GM12878 (cell line): ENCODE measurements around the gene ENTREP3. TPM values are rescaled to one million over a fixed set of nuclear protein-coding genes. Genes with fewer than 3 reads are reported as not detected.

ENCODE experiments used
- BHLHE40 ChIP-seq, 2 experiments: fragments of 450-650 bp in 1 of 2; IDR thresholded peaks; 2 replicates each; pipeline ENCODE4 v1.6.1; 2011 to 2017; ENCODE audit warnings: low read depth in 2 of 2, borderline replicate concordance in 1 of 2, improper control_type of control experiment in 1 of 2, low read length in 1 of 2, mild to moderate bottlenecking in 1 of 2
- CBX3 ChIP-seq: fragments of 200-600 bp; sonication (generic); IDR thresholded peaks from 2 replicates; pipeline ENCODE4 v1.6.1; 2016; ENCODE audit warnings: low read depth, borderline replicate concordance
- CHD2 ChIP-seq: IDR thresholded peaks from 2 replicates; pipeline ENCODE4 v1.6.1; 2011; ENCODE audit warnings: low read depth, low read length, improper control_type of control experiment, borderline replicate concordance
- EED ChIP-seq: sonication (generic); IDR thresholded peaks from 2 replicates; pipeline ENCODE4 v1.6.1; 2016; ENCODE audit warnings: antibody characterized with exemption, low read depth
- HDAC2 ChIP-seq: fragments of 200-600 bp; sonication (generic); IDR thresholded peaks from 2 replicates; pipeline ENCODE4 v1.6.1; 2017
- HDAC6 ChIP-seq: fragments of 200-600 bp; sonication (generic); IDR thresholded peaks from one replicate; pipeline ENCODE4 v1.8.0; 2017; ENCODE audit warnings: antibody characterized with exemption; ENCODE audit not compliant: unreplicated experiment
- IRF4 ChIP-seq: IDR thresholded peaks from 2 replicates; pipeline ENCODE4 v1.6.1; 2011; ENCODE audit warnings: low read depth, low read length
- JUNB ChIP-seq: IDR thresholded peaks from 2 replicates; pipeline ENCODE4 v1.6.1; 2016; ENCODE audit warnings: antibody characterized with exemption, mild to moderate bottlenecking
- MTA3 ChIP-seq: IDR thresholded peaks from 2 replicates; pipeline ENCODE4 v1.6.1; 2012; ENCODE audit warnings: low read length, inconsistent platforms, borderline replicate concordance
- MYC ChIP-seq: IDR thresholded peaks from 2 replicates; pipeline ENCODE4 v1.6.1; 2011; ENCODE audit warnings: mild to moderate bottlenecking, low read length, moderate library complexity, inconsistent platforms; ENCODE audit not compliant: insufficient read depth, insufficient replicate concordance, insufficient read length, severe bottlenecking
- NBN ChIP-seq: fragments of 450-650 bp; IDR thresholded peaks from 2 replicates; pipeline ENCODE4 v1.6.1; 2016
- NR2F1 ChIP-seq: fragments of 450-650 bp; conservative IDR thresholded peaks from 2 replicates; pipeline ENCODE4 v1.6.1; 2017; ENCODE audit warnings: mild to moderate bottlenecking
- RB1 ChIP-seq: fragments of 450-650 bp; formaldehyde crosslinking; IDR thresholded peaks from 2 replicates; pipeline ENCODE4 v1.6.1; 2017; ENCODE audit warnings: mild to moderate bottlenecking, borderline replicate concordance
- RUNX3 ChIP-seq: IDR thresholded peaks from 2 replicates; pipeline ENCODE4 v1.6.1; 2012; ENCODE audit warnings: low read length, inconsistent platforms
- SRF ChIP-seq, 2 experiments: IDR thresholded peaks; 2 replicates each; pipeline ENCODE4 v1.6.1; 2011; ENCODE audit warnings: low read depth in 2 of 2, low read length in 2 of 2, mild to moderate bottlenecking in 1 of 2, moderate library complexity in 1 of 2
- TBL1XR1 ChIP-seq: IDR thresholded peaks from 2 replicates; pipeline ENCODE4 v1.6.1; 2012; ENCODE audit warnings: low read depth, low read length, improper control_type of control experiment
- ZBED1 ChIP-seq: IDR thresholded peaks from 2 replicates; pipeline ENCODE4 v1.6.1; 2016; ENCODE audit warnings: borderline replicate concordance
- ZNF207 ChIP-seq: fragments of 450-650 bp; IDR thresholded peaks from 2 replicates; pipeline ENCODE4 v1.6.1; 2014; ENCODE audit warnings: antibody characterized with exemption, mild to moderate bottlenecking, borderline replicate concordance
- ZNF274 ChIP-seq: IDR thresholded peaks from one replicate; pipeline ENCODE4 v1.8.0; 2011; ENCODE audit not compliant: insufficient read length, insufficient read depth
- polyA plus RNA-seq, 11 experiments: library from polyadenylated mRNA; depleted of rRNA in 4 of 11; unstranded in 6 of 11; stranded (reverse) in 5 of 11; fragments of >200 nt; fragmentation: Nextera tagmentation in 4 of 11; fragmentation: Illumina TruSeq in 1 of 11; extraction: Ambion mirVana in 4 of 11; extraction: Trizol in 1 of 11; gene quantifications; 1 replicate in 1 of 11; 2 replicates in 10 of 11; pipeline versions ENCODE4 v1.2.1 to v1.2.3, GENCODE V29; 2011 to 2016; ENCODE audit warnings: inconsistent platforms in 2 of 11, missing spikeins in 2 of 11, low read depth in 1 of 11
- total RNA-seq, 4 experiments: library from RNA; depleted of rRNA in 3 of 4; stranded (reverse); fragments of >200 nt in 3 of 4; fragmentation: Illumina TruSeq in 1 of 4; extraction: Trizol in 1 of 4; gene quantifications; 2 replicates each; pipeline versions ENCODE4 v1.2.1 to v1.2.3, GENCODE V29; 2013 to 2021
- TF ChIP-seq, protein P1 (sequence below), 3 experiments: IDR thresholded peaks in 2 of 3; conservative IDR thresholded peaks in 1 of 3; 2 replicates each; pipeline ENCODE4 v1.5.1; 2011; ENCODE audit warnings: low read depth in 3 of 3, low read length in 3 of 3, mild to moderate bottlenecking in 3 of 3, control low read depth in 2 of 3, moderate library complexity in 2 of 3, inconsistent platforms in 1 of 3, mixed read lengths in 1 of 3; ENCODE audit not compliant: control insufficient read depth in 2 of 3, insufficient read depth in 1 of 3; ENCODE audit errors: extremely low read depth in 1 of 3
- TF ChIP-seq, protein P2 (sequence below): fragments of 450-650 bp; IDR thresholded peaks from 2 replicates; pipeline ENCODE4 v1.6.1; 2016; ENCODE audit warnings: mild to moderate bottlenecking
- TF ChIP-seq, protein P3 (sequence below): fragments of 450-650 bp; IDR thresholded peaks from 2 replicates; pipeline ENCODE4 v1.6.1; 2017; ENCODE audit warnings: mild to moderate bottlenecking, moderate library complexity

The ENTREP3 gene
- total and polyA plus RNA-seq, 10 of the 15 experiments (the other 5 are each of a cell fraction or from before 2014, with no cell fraction given): 1.7 to 31.8 (median 3.9) TPM

DNA sequence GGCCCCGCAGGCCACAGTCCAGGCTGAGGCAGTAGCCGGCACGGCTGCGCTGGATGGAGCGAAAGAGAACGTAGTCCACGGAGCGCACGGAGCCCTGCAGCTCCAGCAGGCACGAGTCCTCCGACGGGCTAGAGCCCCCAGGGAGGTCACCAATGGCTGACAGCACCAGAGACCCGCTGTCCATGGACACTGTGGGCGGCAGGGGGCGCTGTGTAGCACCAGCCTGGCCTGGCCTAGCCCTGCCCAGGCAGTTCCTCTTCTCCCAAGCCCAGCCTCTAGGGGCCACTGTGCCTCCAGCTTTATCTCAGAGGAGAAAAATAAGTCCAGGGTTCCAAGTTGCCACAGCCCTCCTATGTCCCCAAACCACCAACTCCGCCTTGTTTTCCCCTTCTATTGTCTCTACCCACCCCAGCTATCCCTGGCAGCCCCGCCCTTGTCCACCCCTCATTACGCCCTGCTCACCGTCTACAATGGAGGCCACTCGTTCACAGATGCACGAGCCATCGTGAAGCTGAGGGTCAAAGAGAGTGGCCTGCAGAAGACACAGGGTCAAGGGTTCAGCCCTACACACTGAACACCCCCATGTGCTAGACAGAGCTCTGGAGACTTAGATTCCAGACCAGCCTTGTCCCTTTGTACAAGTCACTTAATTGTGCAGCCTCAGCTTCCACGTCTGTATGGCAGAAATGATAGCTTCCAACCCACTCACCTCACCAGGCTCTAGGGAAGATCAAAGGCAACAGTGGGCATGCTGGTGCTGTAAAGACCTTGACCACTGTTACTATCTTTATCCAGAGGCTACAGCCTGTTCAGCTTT lies 4.4 kb downstream of the ENTREP3 start (continued):
- TF ChIP-seq, protein P1, sequence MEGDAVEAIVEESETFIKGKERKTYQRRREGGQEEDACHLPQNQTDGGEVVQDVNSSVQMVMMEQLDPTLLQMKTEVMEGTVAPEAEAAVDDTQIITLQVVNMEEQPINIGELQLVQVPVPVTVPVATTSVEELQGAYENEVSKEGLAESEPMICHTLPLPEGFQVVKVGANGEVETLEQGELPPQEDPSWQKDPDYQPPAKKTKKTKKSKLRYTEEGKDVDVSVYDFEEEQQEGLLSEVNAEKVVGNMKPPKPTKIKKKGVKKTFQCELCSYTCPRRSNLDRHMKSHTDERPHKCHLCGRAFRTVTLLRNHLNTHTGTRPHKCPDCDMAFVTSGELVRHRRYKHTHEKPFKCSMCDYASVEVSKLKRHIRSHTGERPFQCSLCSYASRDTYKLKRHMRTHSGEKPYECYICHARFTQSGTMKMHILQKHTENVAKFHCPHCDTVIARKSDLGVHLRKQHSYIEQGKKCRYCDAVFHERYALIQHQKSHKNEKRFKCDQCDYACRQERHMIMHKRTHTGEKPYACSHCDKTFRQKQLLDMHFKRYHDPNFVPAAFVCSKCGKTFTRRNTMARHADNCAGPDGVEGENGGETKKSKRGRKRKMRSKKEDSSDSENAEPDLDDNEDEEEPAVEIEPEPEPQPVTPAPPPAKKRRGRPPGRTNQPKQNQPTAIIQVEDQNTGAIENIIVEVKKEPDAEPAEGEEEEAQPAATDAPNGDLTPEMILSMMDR (IDR thresholded peaks at IDR 0.05 in 2 of 3, conservative IDR thresholded peaks at IDR 0.05 in 1 of 3; ENCODE audit: control insufficient read depth in 2 of 3, extremely low read depth in 1 of 3, insufficient read depth in 1 of 3, low read depth in 3 of 3, low read length in 3 of 3): peak; percentile 100; a peak in 5 of 6 replicates
- TF ChIP-seq HDAC6 (no peak), MYC (no peak), TBL1XR1 (no peak), EED (peak; percentile 10; the same call in 1 of the 2 replicates), ZNF274 (no peak), NR2F1 (peak; percentile 73), JUNB (no peak), HDAC2 (no peak), CBX3 (no peak), RB1 (peak; percentile 85; the same call in 1 of the 2 replicates), BHLHE40 (IDR thresholded peaks at IDR 0.05; ENCODE audit: borderline replicate concordance in 1 of 2, low read depth in 2 of 2, low read length in 1 of 2) (peak; percentile 68 to 79; a peak in 3 of 4 replicates), RUNX3 (peak; percentile 46; the same call in 1 of the 2 replicates), SRF (IDR thresholded peaks at IDR 0.05; ENCODE audit: low read depth in 2 of 2, low read length in 2 of 2) (no peak), ZNF207 (peak; percentile 93), CHD2 (0 out of 2 replicates have a peak, but pooled peaks have one; percentile 50), IRF4 (0 out of 2 replicates have a peak, but pooled peaks have one; percentile 45), ZBED1 (no peak), NBN (peak; percentile 86), MTA3 (no peak)
- TF ChIP-seq, protein P2, sequence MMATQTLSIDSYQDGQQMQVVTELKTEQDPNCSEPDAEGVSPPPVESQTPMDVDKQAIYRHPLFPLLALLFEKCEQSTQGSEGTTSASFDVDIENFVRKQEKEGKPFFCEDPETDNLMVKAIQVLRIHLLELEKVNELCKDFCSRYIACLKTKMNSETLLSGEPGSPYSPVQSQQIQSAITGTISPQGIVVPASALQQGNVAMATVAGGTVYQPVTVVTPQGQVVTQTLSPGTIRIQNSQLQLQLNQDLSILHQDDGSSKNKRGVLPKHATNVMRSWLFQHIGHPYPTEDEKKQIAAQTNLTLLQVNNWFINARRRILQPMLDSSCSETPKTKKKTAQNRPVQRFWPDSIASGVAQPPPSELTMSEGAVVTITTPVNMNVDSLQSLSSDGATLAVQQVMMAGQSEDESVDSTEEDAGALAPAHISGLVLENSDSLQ: peak; percentile 44; the same call in 1 of the 2 replicates
- TF ChIP-seq, protein P3, sequence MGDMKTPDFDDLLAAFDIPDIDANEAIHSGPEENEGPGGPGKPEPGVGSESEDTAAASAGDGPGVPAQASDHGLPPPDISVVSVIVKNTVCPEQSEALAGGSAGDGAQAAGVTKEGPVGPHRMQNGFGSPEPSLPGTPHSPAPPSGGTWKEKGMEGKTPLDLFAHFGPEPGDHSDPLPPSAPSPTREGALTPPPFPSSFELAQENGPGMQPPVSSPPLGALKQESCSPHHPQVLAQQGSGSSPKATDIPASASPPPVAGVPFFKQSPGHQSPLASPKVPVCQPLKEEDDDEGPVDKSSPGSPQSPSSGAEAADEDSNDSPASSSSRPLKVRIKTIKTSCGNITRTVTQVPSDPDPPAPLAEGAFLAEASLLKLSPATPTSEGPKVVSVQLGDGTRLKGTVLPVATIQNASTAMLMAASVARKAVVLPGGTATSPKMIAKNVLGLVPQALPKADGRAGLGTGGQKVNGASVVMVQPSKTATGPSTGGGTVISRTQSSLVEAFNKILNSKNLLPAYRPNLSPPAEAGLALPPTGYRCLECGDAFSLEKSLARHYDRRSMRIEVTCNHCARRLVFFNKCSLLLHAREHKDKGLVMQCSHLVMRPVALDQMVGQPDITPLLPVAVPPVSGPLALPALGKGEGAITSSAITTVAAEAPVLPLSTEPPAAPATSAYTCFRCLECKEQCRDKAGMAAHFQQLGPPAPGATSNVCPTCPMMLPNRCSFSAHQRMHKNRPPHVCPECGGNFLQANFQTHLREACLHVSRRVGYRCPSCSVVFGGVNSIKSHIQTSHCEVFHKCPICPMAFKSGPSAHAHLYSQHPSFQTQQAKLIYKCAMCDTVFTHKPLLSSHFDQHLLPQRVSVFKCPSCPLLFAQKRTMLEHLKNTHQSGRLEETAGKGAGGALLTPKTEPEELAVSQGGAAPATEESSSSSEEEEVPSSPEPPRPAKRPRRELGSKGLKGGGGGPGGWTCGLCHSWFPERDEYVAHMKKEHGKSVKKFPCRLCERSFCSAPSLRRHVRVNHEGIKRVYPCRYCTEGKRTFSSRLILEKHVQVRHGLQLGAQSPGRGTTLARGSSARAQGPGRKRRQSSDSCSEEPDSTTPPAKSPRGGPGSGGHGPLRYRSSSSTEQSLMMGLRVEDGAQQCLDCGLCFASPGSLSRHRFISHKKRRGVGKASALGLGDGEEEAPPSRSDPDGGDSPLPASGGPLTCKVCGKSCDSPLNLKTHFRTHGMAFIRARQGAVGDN: 0 out of 2 replicates have a peak, but pooled peaks have one; percentile 13
